GM12878 (cell line): ENCODE measurements around the gene GGT5. TPM values are rescaled to one million over a fixed set of nuclear protein-coding genes. Genes with fewer than 3 reads are reported as not detected.
"Not testable (repeated sequence)": the region's sequence is repeated elsewhere in the genome, so short reads cannot be mapped to it uniquely, and the experiment has no call there.

Experiments used
- ATAC-seq: fragments of 200-7000 bp; cut with Tn5 transposase; 3 replicates; pipeline ENCODE4 v1.9.1; 2020; ENCODE audit warnings: mild to moderate bottlenecking, moderate library complexity
- BruUV-seq: library from RNA; stranded (reverse); fragments of 400-500 nt; replicated peaks from 2 replicates; lab custom pipeline; 2021; lab: Mats Ljungman, UMichigan
- CTCF ChIA-PET: fragments of 300-600 bp; sonication (Branson Sonifier 250); formaldehyde crosslinking; extraction: SDS; loops from one replicate; lab custom pipeline; 2021; ENCODE audit warnings: inconsistent platforms; lab: Yijun Ruan, JAX
- POLR2A ChIA-PET: fragments of 350-600 bp; formaldehyde crosslinking; extraction: SDS; loops from one replicate; lab custom pipeline; 2021; ENCODE audit warnings: inconsistent platforms; lab: Charles Lee
- RAD21 ChIA-PET: fragments of 300-600 bp; sonication (Branson Sonifier 250); formaldehyde crosslinking; loops from one replicate; lab custom pipeline; 2023; ENCODE audit warnings: antibody characterized with exemption; ENCODE audit not compliant: unreplicated experiment; lab: Charles Lee
- SMC1A ChIA-PET: fragments of 300-600 bp; sonication (Branson Sonifier 250); formaldehyde crosslinking; loops from one replicate; lab custom pipeline; 2023; ENCODE audit not compliant: unreplicated experiment, uncharacterized antibody; lab: Charles Lee
- DNase-seq: peaks from one replicate; pipeline ENCODE4 v3.0.0-alpha.2; 2011; ENCODE audit warnings: low read depth, low spot score
- FAIRE-seq: peaks from 3 replicates; lab custom pipeline; 2011; peaks lifted over from hg19 to GRCh38; lab: Jason Lieb, UNC
- H2AFZ ChIP-seq: 2 replicates; pipeline ENCODE4 v1.6.0; 2011; ENCODE audit warnings: low read depth, low read length, control low read depth; ENCODE audit not compliant: control insufficient read depth
- H3K27ac ChIP-seq: 2 replicates; pipeline ENCODE4 v1.5.1; 2011; ENCODE audit warnings: control low read depth; ENCODE audit not compliant: control insufficient read depth, insufficient read depth
- H3K27me3 ChIP-seq, 2 experiments: replicated peaks in 1 of 2; 2 replicates each; pipeline versions ENCODE4 v1.6.0 to v1.6.1; 2011; ENCODE audit warnings: low read length in 1 of 2; ENCODE audit not compliant: control insufficient read depth in 2 of 2, insufficient read depth in 2 of 2
- H3K36me3 ChIP-seq, 2 experiments: 2 replicates each; pipeline ENCODE4 v1.5.1; 2011; ENCODE audit warnings: low read length in 1 of 2; ENCODE audit not compliant: control insufficient read depth in 2 of 2, insufficient read depth in 2 of 2
- H3K4me1 ChIP-seq: 2 replicates; pipeline ENCODE4 v1.6.1; 2011; ENCODE audit warnings: mild to moderate bottlenecking, low read length, moderate library complexity, mixed read lengths; ENCODE audit not compliant: control insufficient read depth, insufficient read depth
- H3K4me2 ChIP-seq: 2 replicates; pipeline ENCODE4 v1.6.0; 2011; ENCODE audit warnings: control low read depth; ENCODE audit not compliant: control insufficient read depth, insufficient read depth
- H3K4me3 ChIP-seq: fragments of 200-600 bp; sonication (generic); 2 replicates; pipeline ENCODE4 v1.5.1; 2016
- H3K79me2 ChIP-seq: 2 replicates; pipeline ENCODE4 v1.6.0; 2011; ENCODE audit warnings: low read length; ENCODE audit not compliant: control insufficient read depth, insufficient read depth
- H3K9ac ChIP-seq: 2 replicates; pipeline ENCODE4 v1.8.0; 2011; ENCODE audit warnings: low read length, control low read depth, mixed read lengths; ENCODE audit not compliant: control insufficient read depth, insufficient read depth
- H3K9me3 ChIP-seq: replicated peaks from 3 replicates; pipeline ENCODE4 v1.5.1; 2011; ENCODE audit warnings: mild to moderate bottlenecking, low read length; ENCODE audit not compliant: control insufficient read depth, insufficient read depth
- H4K20me1 ChIP-seq: 2 replicates; pipeline ENCODE4 v1.6.0; 2011; ENCODE audit not compliant: control insufficient read depth, insufficient read depth
- GATAD2B ChIP-seq: fragments of 450-650 bp; conservative IDR thresholded peaks from 2 replicates; pipeline ENCODE4 v1.6.1; 2017; ENCODE audit warnings: low read depth, mild to moderate bottlenecking, moderate library complexity
- PRDM15 ChIP-seq: fragments of 450-650 bp; formaldehyde crosslinking; IDR thresholded peaks from 2 replicates; pipeline ENCODE4 v1.4.0; 2020; ENCODE audit warnings: mild to moderate bottlenecking, moderate library complexity
- SUZ12 ChIP-seq: fragments of 200-600 bp; sonication (generic); IDR thresholded peaks from one replicate; pipeline ENCODE4 v1.6.1; 2018; ENCODE audit warnings: antibody characterized with exemption, mild to moderate bottlenecking; ENCODE audit not compliant: unreplicated experiment
- TAF1 ChIP-seq: IDR thresholded peaks from 2 replicates; pipeline ENCODE4 v1.6.1; 2011; ENCODE audit warnings: mild to moderate bottlenecking, low read depth, low read length, borderline replicate concordance
- ZNF622 ChIP-seq: fragments of 450-650 bp; IDR thresholded peaks from 2 replicates; pipeline ENCODE4 v1.6.1; 2017; ENCODE audit warnings: mild to moderate bottlenecking, inconsistent platforms
- WGBS: methylation state at CpG from one replicate; pipeline ENCODE4 v1.1.6; 2016; ENCODE audit warnings: low lambda C conversion rate; ENCODE audit not compliant: insufficient replicate concordance, insufficient coverage; ENCODE audit errors: missing lambda C conversion rate; 5-methylcytosine and 5-hydroxymethylcytosine counted together
- in situ Hi-C: fragments of 300-500 bp; cut with MboI; formaldehyde crosslinking; loops from 9 replicates; pipeline ENCODE4 v1.14.3; 2018; ENCODE audit warnings: mixed read lengths
- intact Hi-C: fragments of 100-400 bp; cut with micrococcal nuclease; formaldehyde crosslinking; loops from one replicate; pipeline ENCODE4 v1.14.2; 2022; ENCODE audit not compliant: unreplicated experiment
- polyA plus RNA-seq, 11 experiments: library from polyadenylated mRNA; depleted of rRNA in 4 of 11; unstranded in 6 of 11; stranded (reverse) in 5 of 11; fragments of >200 nt; fragmentation: Nextera tagmentation in 4 of 11; fragmentation: Illumina TruSeq in 1 of 11; extraction: Ambion mirVana in 4 of 11; extraction: Trizol in 1 of 11; gene quantifications; 1 replicate in 1 of 11; 2 replicates in 10 of 11; pipeline versions ENCODE4 v1.2.1 to v1.2.3, GENCODE V29; 2011 to 2016; ENCODE audit warnings: inconsistent platforms in 2 of 11, missing spikeins in 2 of 11, low read depth in 1 of 11
- total RNA-seq, 4 experiments: library from RNA; depleted of rRNA in 3 of 4; stranded (reverse); fragments of >200 nt in 3 of 4; fragmentation: Illumina TruSeq in 1 of 4; extraction: Trizol in 1 of 4; gene quantifications; 2 replicates each; pipeline versions ENCODE4 v1.2.1 to v1.2.3, GENCODE V29; 2013 to 2021

The GGT5 gene
- total and polyA plus RNA-seq, 10 of the 15 experiments (the other 5 are each of a cell fraction or from before 2014, with no cell fraction given) = 0.34 TPM; not detected in 9

GRCh38 chr22:24247011-24247507, 2.2 kb upstream of the GGT5 start:
- DNase-seq (no peak), FAIRE-seq (no peak), ATAC-seq (no peak)
- no TSS peak for BruUV-seq
- SMC1A ChIA-PET = interaction anchor here (0.7 to 1.2 kb wide), 3 partner anchors 57 to 333 kb away, joined by 3 read pairs; no protein-coding TSS in a partner anchor
- Histone ChIP-seq H2AFZ (no peak overlapping the region), H3K4me3 (no peak overlapping the region), H3K36me3 (no peaks in the 10 kb centered on the region), H3K9me3 (no peaks in the 10 kb centered on the region), H3K27me3 (no peaks in the 10 kb centered on the region), H3K9ac (no peak overlapping the region), H3K4me1 (peaks cover 15% of the 10 kb centered on the region), H3K79me2 (no peaks in the 10 kb centered on the region), H4K20me1 (no peaks in the 10 kb centered on the region), H3K4me2 (no peak overlapping the region)
- in situ Hi-C loops = no loop called here
- RAD21 ChIA-PET = interaction anchor here (0.7 to 1.2 kb wide), 5 partner anchors 57 to 140 kb away, joined by 3 to 4 read pairs (median 3); no protein-coding TSS in a partner anchor
- WGBS = 44% methylated on average over 6 of the region's 6 CpGs
- TF ChIP-seq PRDM15 (CRISPR knock-in tag) (no peak), ZNF622 (no peak), TAF1 (no peak), SUZ12 (no peak), GATAD2B (no peak)
- TF ChIP-seq, all 136 proteins: peak for 0
- intact Hi-C loops = loop anchor here (5.0 to 10.0 kb wide), 2 partner anchors 60 to 292 kb away; no protein-coding TSS in a partner anchor
- ChIA-PET POLR2A (no interaction called here), CTCF (interaction anchor here (0.7 to 1.6 kb wide), 6 partner anchors 14 to 91 kb away, joined by 3 to 14 read pairs (median 3); no protein-coding TSS in a partner anchor)
- no peak overlapping the region for H3K27ac ChIP-seq

- H3K4me1 ChIP-seq = peaks cover 15% of the 10 kb centered on the region
- BruUV-seq, H3K9ac ChIP-seq, H4K20me1 ChIP-seq, H3K27me3 ChIP-seq, RAD21 ChIA-PET, H3K79me2 ChIP-seq, H3K27ac ChIP-seq, ATAC-seq, DNase-seq, H3K36me3 ChIP-seq, H2AFZ ChIP-seq, H3K9me3 ChIP-seq, H3K4me2 ChIP-seq, H3K4me3 ChIP-seq, FAIRE-seq, in situ Hi-C loops: not testable (repeated sequence)
- POLR2A ChIA-PET = interaction anchor here (0.7 kb wide), 1 partner anchor 185 kb away, joined by 3 read pairs; no protein-coding TSS in a partner anchor
- CTCF ChIA-PET = interaction anchor here (0.6 to 2.2 kb wide), 2 partner anchors 17 to 56 kb away, joined by 4 to 9 read pairs; no protein-coding TSS in a partner anchor
- intact Hi-C loops = loop anchor here (5.0 to 10.0 kb wide), 2 partner anchors 59 to 291 kb away; no protein-coding TSS in a partner anchor
- SMC1A ChIA-PET = interaction anchor here (1.5 kb wide), 1 partner anchor 56 kb away, joined by 5 read pairs; no protein-coding TSS in a partner anchor
- 58% methylated on average over 14 of the region's 18 CpGs for WGBS
These were observed 991 bp upstream of the GGT5 start for GRCh38 chr22:24245584-24246561.
